H1 (cell line): ENCODE results near the gene SLC22A2. TPM values are rescaled to one million over a fixed set of nuclear protein-coding genes. Genes with fewer than 3 reads are reported as not detected.

ENCODE experiments used
- CTCF ChIA-PET: fragments of 300-600 bp; sonication (Branson Sonifier 250); formaldehyde crosslinking; loops from one replicate; lab custom pipeline; 2021; ENCODE audit not compliant: partially characterized antibody; lab: Charles Lee
- POLR2A ChIA-PET: fragments of 300-600 bp; sonication (Branson Sonifier 250); formaldehyde crosslinking; loops from one replicate; lab custom pipeline; 2021; ENCODE audit warnings: inconsistent platforms; ENCODE audit not compliant: partially characterized antibody; lab: Charles Lee
- DNase-seq, 2 experiments: peaks; one replicate each; pipeline versions ENCODE4 v3.0.0 to v3.0.0-alpha.2; 2010 to 2022; ENCODE audit warnings: low spot score in 2 of 2, low read depth in 1 of 2, mixed read lengths in 1 of 2
- FAIRE-seq: peaks from 2 replicates; lab custom pipeline; 2011; peaks lifted over from hg19 to GRCh38; lab: Jason Lieb, UNC
- H2AFZ ChIP-seq: 2 replicates; pipeline ENCODE4 v1.8.1; 2012; ENCODE audit warnings: low read length, inconsistent platforms
- H2AK5ac ChIP-seq: 2 replicates; pipeline ENCODE4 v1.6.1; 2013; ENCODE audit warnings: low read depth, low read length
- H2BK120ac ChIP-seq: replicated peaks from 2 replicates; pipeline ENCODE3; 2013; ENCODE audit warnings: low read depth, low read length, inconsistent platforms
- H2BK12ac ChIP-seq: 2 replicates; pipeline ENCODE4 v1.6.1; 2013; ENCODE audit warnings: low read depth, low read length
- H2BK15ac ChIP-seq: 2 replicates; pipeline ENCODE4 v1.6.1; 2013; ENCODE audit warnings: low read length
- H2BK20ac ChIP-seq: 2 replicates; pipeline ENCODE4 v1.6.1; 2013; ENCODE audit warnings: low read length
- H2BK5ac ChIP-seq: 2 replicates; pipeline ENCODE4 v1.6.1; 2013; ENCODE audit warnings: low read depth, low read length
- H3K14ac ChIP-seq: 2 replicates; pipeline ENCODE4 v1.6.1; 2013; ENCODE audit warnings: inconsistent platforms; ENCODE audit not compliant: insufficient read length
- H3K18ac ChIP-seq: 2 replicates; pipeline ENCODE4 v1.6.1; 2013; ENCODE audit warnings: low read length; ENCODE audit errors: extremely low read depth
- H3K23ac ChIP-seq: 2 replicates; pipeline ENCODE4 v1.6.1; 2013; ENCODE audit warnings: inconsistent platforms; ENCODE audit not compliant: insufficient read length
- H3K23me2 ChIP-seq: 2 replicates; pipeline ENCODE4 v1.6.1; 2013; ENCODE audit warnings: low read depth, low read length
- H3K27ac ChIP-seq: 2 replicates; pipeline ENCODE4 v1.6.1; 2011; ENCODE audit warnings: low read depth, low read length, inconsistent platforms
- H3K27me3 ChIP-seq, 4 experiments: replicated peaks in 1 of 4; 1 replicate in 1 of 4; 2 replicates in 3 of 4; pipeline versions ENCODE4 v1.6.1 to v1.8.1; 2011 to 2013; ENCODE audit warnings: low read length in 3 of 4, mild to moderate bottlenecking in 3 of 4, inconsistent platforms in 2 of 4, mixed read lengths in 2 of 4, moderate library complexity in 1 of 4; ENCODE audit not compliant: control insufficient read depth in 3 of 4, insufficient read depth in 3 of 4; ENCODE audit errors: extremely low read depth in 1 of 4
- H3K36me3 ChIP-seq, 4 experiments: 2 replicates each; pipeline versions ENCODE4 v1.6.1 to v1.8.1; 2011 to 2013; ENCODE audit warnings: mild to moderate bottlenecking in 4 of 4, low read length in 3 of 4, moderate library complexity in 2 of 4, control low read depth in 1 of 4, inconsistent platforms in 1 of 4; ENCODE audit not compliant: insufficient read depth in 4 of 4, control insufficient read depth in 2 of 4
- H3K4ac ChIP-seq: replicated peaks from 2 replicates; pipeline ENCODE3; 2013; ENCODE audit warnings: low read length, low read depth, mixed read lengths, inconsistent platforms; ENCODE audit not compliant: insufficient read length
- H3K4me1 ChIP-seq, 4 experiments: replicated peaks in 1 of 4; 1 replicate in 1 of 4; 2 replicates in 3 of 4; pipeline versions ENCODE4 v1.6.1 to v1.8.1; 2011 to 2013; ENCODE audit warnings: low read length in 3 of 4, inconsistent platforms in 2 of 4, mixed read lengths in 1 of 4; ENCODE audit not compliant: insufficient read depth in 4 of 4, control insufficient read depth in 3 of 4
- H3K4me2 ChIP-seq, 2 experiments: 2 replicates each; pipeline versions ENCODE4 v1.6.1 to v1.8.1; 2011 to 2013; ENCODE audit warnings: low read depth in 2 of 2, low read length in 2 of 2, control low read depth in 1 of 2, inconsistent platforms in 1 of 2, mild to moderate bottlenecking in 1 of 2; ENCODE audit not compliant: insufficient read depth in 1 of 2
- H3K4me3 ChIP-seq, 4 experiments: fragments of 200-600, 300-600 bp in 1 of 4; sonication (generic), shearing (Covaris generic), sonication (Bioruptor Twin) in 1 of 4; 2 replicates each; pipeline versions ENCODE4 v1.5.1 to v1.8.1; 2011 to 2016; ENCODE audit warnings: low read length in 4 of 4, low read depth in 3 of 4, control low read depth in 2 of 4, inconsistent platforms in 2 of 4, mild to moderate bottlenecking in 2 of 4, mixed read lengths in 1 of 4, moderate library complexity in 1 of 4; ENCODE audit not compliant: insufficient read depth in 2 of 4; ENCODE audit errors: extremely low read depth in 1 of 4
- H3K56ac ChIP-seq: replicated peaks from 2 replicates; pipeline ENCODE3; 2013; ENCODE audit warnings: low read depth, mild to moderate bottlenecking, mixed read lengths, low read length, inconsistent platforms; ENCODE audit not compliant: insufficient read length
- H3K79me1 ChIP-seq: 2 replicates; pipeline ENCODE4 v1.6.1; 2013; ENCODE audit warnings: low read depth, low read length, control low read depth
- H3K79me2 ChIP-seq, 2 experiments: 2 replicates each; pipeline versions ENCODE4 v1.6.1 to v1.8.1; 2012 to 2013; ENCODE audit warnings: low read length in 2 of 2, mild to moderate bottlenecking in 2 of 2, inconsistent platforms in 1 of 2; ENCODE audit not compliant: insufficient read depth in 2 of 2, control insufficient read depth in 1 of 2
- H3K9ac ChIP-seq, 4 experiments: replicated peaks in 1 of 4; 1 replicate in 1 of 4; 2 replicates in 3 of 4; pipeline versions ENCODE4 v1.6.1 to v1.8.1; 2011 to 2013; ENCODE audit warnings: low read depth in 3 of 4, low read length in 3 of 4, control low read depth in 2 of 4, mild to moderate bottlenecking in 2 of 4, moderate library complexity in 2 of 4, inconsistent platforms in 1 of 4; ENCODE audit errors: extremely low read depth in 1 of 4
- H3K9me3 ChIP-seq, 2 experiments: 2 replicates each; pipeline versions ENCODE4 v1.6.1 to v1.8.1; 2012 to 2013; ENCODE audit warnings: mild to moderate bottlenecking in 2 of 2, moderate library complexity in 2 of 2, control low read depth in 1 of 2, inconsistent platforms in 1 of 2, low read depth in 1 of 2, low read length in 1 of 2, mixed read lengths in 1 of 2; ENCODE audit not compliant: insufficient read depth in 2 of 2
- H4K20me1 ChIP-seq, 2 experiments: replicated peaks in 1 of 2; 2 replicates each; pipeline versions ENCODE3 to v1.8.1; 2011 to 2013; ENCODE audit warnings: inconsistent platforms in 2 of 2, low read length in 2 of 2, mild to moderate bottlenecking in 1 of 2; ENCODE audit not compliant: insufficient read depth in 2 of 2, control insufficient read depth in 1 of 2
- H4K5ac ChIP-seq: 2 replicates; pipeline ENCODE4 v1.6.1; 2013; ENCODE audit warnings: low read length, low read depth, mixed read lengths, inconsistent platforms; ENCODE audit not compliant: insufficient read length
- H4K8ac ChIP-seq: 2 replicates; pipeline ENCODE4 v1.8.0; 2013; ENCODE audit warnings: mild to moderate bottlenecking, moderate library complexity, low read length, inconsistent platforms; ENCODE audit not compliant: insufficient read depth; ENCODE audit errors: extremely low read depth
- H4K91ac ChIP-seq: replicated peaks from 2 replicates; pipeline ENCODE3; 2013; ENCODE audit warnings: low read length, mixed read lengths, inconsistent platforms; ENCODE audit not compliant: insufficient read length
- EZH2 ChIP-seq: fragments of 200-600 bp; sonication (generic); IDR thresholded peaks from 2 replicates; pipeline ENCODE4 v1.7.1; 2012; ENCODE audit warnings: low read depth, mild to moderate bottlenecking, moderate library complexity, low read length, inconsistent platforms; ENCODE audit not compliant: severe bottlenecking
- FOSL1 ChIP-seq: IDR thresholded peaks from 2 replicates; pipeline ENCODE4 v1.6.1; 2011; ENCODE audit warnings: mild to moderate bottlenecking, low read depth, low read length, moderate library complexity; ENCODE audit not compliant: insufficient read depth
- HDAC6 ChIP-seq: IDR thresholded peaks from one replicate; pipeline ENCODE4 v1.7.1; 2012; ENCODE audit warnings: low read depth, mild to moderate bottlenecking, inconsistent platforms, low read length, moderate library complexity
- KDM5A ChIP-seq: fragments of 200-600 bp; IDR thresholded peaks from 2 replicates; pipeline ENCODE4 v1.7.1; 2012; ENCODE audit warnings: mild to moderate bottlenecking, low read length, inconsistent platforms, mixed read lengths
- NRF1 ChIP-seq: IDR thresholded peaks from 2 replicates; pipeline ENCODE4 v1.6.1; 2011; ENCODE audit warnings: mild to moderate bottlenecking, low read depth, low read length, improper control_type of control experiment
- RXRA ChIP-seq: IDR thresholded peaks from 2 replicates; pipeline ENCODE4 v1.6.1; 2011; ENCODE audit warnings: low read depth, mild to moderate bottlenecking, low read length, moderate library complexity; ENCODE audit not compliant: insufficient read depth
- SIRT6 ChIP-seq: IDR thresholded peaks from one replicate; pipeline ENCODE4 v1.7.1; 2012; ENCODE audit warnings: low read length, inconsistent platforms
- SRF ChIP-seq: IDR thresholded peaks from 2 replicates; pipeline ENCODE4 v1.6.1; 2011; ENCODE audit warnings: mild to moderate bottlenecking, low read depth, low read length, moderate library complexity
- TAF1 ChIP-seq: IDR thresholded peaks from 2 replicates; pipeline ENCODE4 v1.6.1; 2011; ENCODE audit warnings: mild to moderate bottlenecking, low read depth, low read length
- TCF12 ChIP-seq: IDR thresholded peaks from 2 replicates; pipeline ENCODE4 v1.6.1; 2011; ENCODE audit warnings: low read depth, mild to moderate bottlenecking, low read length
- TEAD4 ChIP-seq: IDR thresholded peaks from 2 replicates; pipeline ENCODE4 v1.6.1; 2012; ENCODE audit warnings: low read depth, low read length, inconsistent platforms, mixed read lengths
- WGBS, 2 experiments: shearing (Covaris generic) in 1 of 2; methylation state at CpG; one replicate each; pipeline versions ENCODE4 v1.1.6 to v1.1.7; 2013 to 2015; ENCODE audit warnings: low lambda C conversion rate in 2 of 2, mixed read lengths in 2 of 2, inconsistent platforms in 1 of 2, low coverage in 1 of 2, missing lambda C conversion rate in 1 of 2; ENCODE audit not compliant: insufficient replicate concordance in 2 of 2, insufficient coverage in 1 of 2, insufficient read length in 1 of 2; ENCODE audit errors: extremely low coverage in 1 of 2, missing lambda C conversion rate in 1 of 2; 5-methylcytosine and 5-hydroxymethylcytosine counted together
- long read RNA-seq, 2 experiments: library from RNA in 1 of 2; library from capped mRNA in 1 of 2; stranded (forward); transcript quantifications; one replicate each; pipeline ENCODE4 v2.0.0, GENCODE V29; 2021; ENCODE audit warnings: inconsistent platforms in 1 of 2
- polyA minus RNA-seq, 3 experiments: library from RNA; depleted of rRNA, polyadenylated mRNA; stranded (reverse); fragments of >200 nt; gene quantifications; 1 replicate in 2 of 3; 2 replicates in 1 of 3; pipeline ENCODE4 v1.2.3, GENCODE V29; 2011
- polyA plus RNA-seq, 7 experiments: library from polyadenylated mRNA; depleted of rRNA in 3 of 7; stranded (reverse) in 5 of 7; unstranded in 2 of 7; fragments of >200 nt in 5 of 7; fragments of 200-250 nt in 2 of 7; gene quantifications; 1 replicate in 5 of 7; 2 replicates in 1 of 7; 4 replicates in 1 of 7; pipeline versions ENCODE4 v1.2.1 to v1.2.3, GENCODE V29; 2011 to 2013; ENCODE audit warnings: missing spikeins in 2 of 7, mixed read lengths in 2 of 7
- total RNA-seq: library from RNA; stranded (reverse); fragmentation: NEBNext Ultra II Directional; extraction: Animal tissue kit (Norgen Biotek cat#: 25700); gene quantifications from 2 replicates; pipeline ENCODE4 v1.2.1, GENCODE V29; 2021

SLC22A2 gene
- total RNA-seq (1.2 and 1.4 TPM in 2 replicates), polyA plus RNA-seq (2011; rRNA removed) (0.23 TPM in 1 of 2 replicates, not detected in the other), polyA minus RNA-seq (2011; rRNA and poly(A)+ RNA removed) (0.28 and 1.2 TPM in 2 replicates)
- polyA plus RNA-seq (2011; cell fraction: cytosol; rRNA removed): 0.23 TPM
- polyA plus RNA-seq (2011; cell fraction: nucleus; rRNA removed): 0.24 TPM
- polyA plus RNA-seq (2012, experiment 1 of 2): 0.24 to 0.57 TPM (median 0.31 TPM) in 4 replicates
- polyA plus RNA-seq (2012, experiment 2 of 2): not detected
- 0.75 TPM for polyA plus RNA-seq (2013, experiment 1 of 2)
- polyA plus RNA-seq (2013, experiment 2 of 2): 0.75 TPM
- not detected for polyA minus RNA-seq (2011; cell fraction: cytosol; rRNA and poly(A)+ RNA removed)
- polyA minus RNA-seq (2011; cell fraction: nucleus; rRNA and poly(A)+ RNA removed): 0.40 TPM
- long read RNA-seq, experiment 1: 0 reads
- long read RNA-seq, experiment 2: 0 reads

- H4K20me1 ChIP-seq: no peaks in the 10 kb centered on the region
- no peak within 1 kb of the TSS for H3K23ac ChIP-seq
- H3K9me3 ChIP-seq: no peaks in the 10 kb centered on the region
- ChIA-PET CTCF (no interaction called here), POLR2A (no interaction called here)
- no peaks in the 10 kb centered on the region for H3K36me3 ChIP-seq
- no peak within 1 kb of the TSS for H4K5ac ChIP-seq
- no peak for DNase-seq
- no peaks in the 10 kb centered on the region for H3K79me1 ChIP-seq
- no peak within 1 kb of the TSS for H3K27ac ChIP-seq
- no peak within 1 kb of the TSS for H3K4me3 ChIP-seq
- H3K4me2 ChIP-seq: no peak within 1 kb of the TSS
- peaks cover 0 to 3% (median 0%) of the 10 kb centered on the region in 4 experiments; a peak in 1 of 7 replicates for H3K27me3 ChIP-seq
- no peak within 1 kb of the TSS; the same call in 1 of the 2 replicates for H2BK20ac ChIP-seq
- H2BK15ac ChIP-seq: peak within 1 kb of the TSS; percentile 36
- peak within 1 kb of the TSS; percentile 11; the same call in 1 of the 2 replicates for H2AFZ ChIP-seq
- H3K14ac ChIP-seq: no peak within 1 kb of the TSS
- H3K23me2 ChIP-seq: no peaks in the 10 kb centered on the region
- H4K91ac ChIP-seq: peak within 1 kb of the TSS; percentile 37
- no peak within 1 kb of the TSS for H3K4ac ChIP-seq
- 88% methylated on average over 43 of the region's 43 CpGs; no CpG with 5 or more reads in 1 of the 2 experiments for WGBS, 2 experiments
- no peak for FAIRE-seq
- H3K18ac ChIP-seq: peak within 1 kb of the TSS; percentile 24; the same call in 1 of the 2 replicates
- no peaks in the 10 kb centered on the region for H3K79me2 ChIP-seq
- peak within 1 kb of the TSS; percentile 56 for H2BK120ac ChIP-seq
- H2AK5ac ChIP-seq: no peak within 1 kb of the TSS
- peaks cover 7 to 21% (median 14%) of the 10 kb centered on the region in 4 experiments; a peak in 5 of 7 replicates for H3K4me1 ChIP-seq
- H3K56ac ChIP-seq: no peak within 1 kb of the TSS
- peak within 1 kb of the TSS; percentile 60; the same call in 1 of the 2 replicates for H2BK12ac ChIP-seq
- H2BK5ac ChIP-seq: peak within 1 kb of the TSS; percentile 35; the same call in 1 of the 2 replicates
- peak within 1 kb of the TSS; percentile 43 for H4K8ac ChIP-seq
- no peak within 1 kb of the TSS for H3K9ac ChIP-seq
- TF ChIP-seq TCF12: no peak
- no peak for TF ChIP-seq HDAC6
- TF ChIP-seq TAF1: no peak
- no peak for TF ChIP-seq KDM5A
- TF ChIP-seq EZH2: no peak
- TF ChIP-seq TEAD4: no peak
- no peak for TF ChIP-seq SRF
- no peak for TF ChIP-seq RXRA
- TF ChIP-seq SIRT6: no peak
- no peak for TF ChIP-seq FOSL1
- TF ChIP-seq NRF1: no peak
These were observed at the start of gene SLC22A2 for GRCh38 chr6:160258346-160259142. TSS of gene SLC22A2 (minus strand) at chr6:160258821. CDS start at chr6:160258757, 64 bp downstream.
